NCI-H748 treated with DMSO at 0.1 percent for 48 hours (cell line): Measurements from ENCODE around the gene STARD13.

Experiments used
- DNase-seq: peaks from one replicate; lab custom pipeline; 2025; lab: John Stamatoyannopoulos, UW

STARD13 gene

GRCh38 chr13:33307843-33308242, 22.3 kb upstream of the STARD13 start:
- no peak for DNase-seq

GRCh38 chr13:33303855-33304597, 18.5 kb upstream of the STARD13 start:
- no peak for DNase-seq

- DNase-seq, result no peak
Observed at GRCh38 chr13:33299626-33300025, 14.1 kb upstream of the STARD13 start.

- no peak for DNase-seq
Observed at GRCh38 chr13:33296793-33297425, 11.4 kb upstream of the STARD13 start.

GRCh38 chr13:33292712-33293111, 7.2 kb upstream of the STARD13 start:
- no peak for DNase-seq

GRCh38 chr13:33290421-33290965, 4.9 kb upstream of the STARD13 start:
- DNase-seq, result no peak

- no peak for DNase-seq
Observed at GRCh38 chr13:33289966-33290365, 4.4 kb upstream of the STARD13 start.

GRCh38 chr13:33287142-33287882, 1.8 kb upstream of the STARD13 start:
- DNase-seq, result peak; percentile 47

GRCh38 chr13:33286128-33286527, 573 bp upstream of the STARD13 start:
- peak; percentile 27 for DNase-seq

- DNase-seq, result no peak
Observed at GRCh38 chr13:33284916-33285315, 639 bp downstream of the STARD13 start.

- no peak for DNase-seq
Observed at GRCh38 chr13:33284031-33284430, 1.5 kb downstream of the STARD13 start.

GRCh38 chr13:33283195-33283911, 2.2 kb downstream of the STARD13 start:
- no peak for DNase-seq

- DNase-seq, result no peak
Observed at GRCh38 chr13:33281951-33282595, 3.5 kb downstream of the STARD13 start.

- no peak for DNase-seq
Observed at GRCh38 chr13:33280923-33281322, 4.6 kb downstream of the STARD13 start.

GRCh38 chr13:33280279-33280905, 5.2 kb downstream of the STARD13 start:
- no peak for DNase-seq

- DNase-seq, result no peak
Observed at GRCh38 chr13:33279414-33280278, 5.9 kb downstream of the STARD13 start.

- no peak for DNase-seq
Observed at GRCh38 chr13:33278913-33279312, 6.6 kb downstream of the STARD13 start.

GRCh38 chr13:33277946-33278345, 7.6 kb downstream of the STARD13 start:
- DNase-seq, result no peak

GRCh38 chr13:33277037-33277740, 8.4 kb downstream of the STARD13 start:
- no peak for DNase-seq
